Left colon (tissue), 2 donors: ENCODE data around the gene CCDC182. TPM values are rescaled to one million over a fixed set of nuclear protein-coding genes. Genes with fewer than 3 reads are reported as not detected.
A peak's percentile ranks its signal among the peaks of the same experiment; 100 is the strongest.

ENCODE experiments used
- ATAC-seq: fragments of 200-7000 bp; cut with Tn5 transposase; one replicate; pipeline ENCODE4 v1.9.1; 2020; ENCODE audit warnings: mild to moderate bottlenecking, moderate library complexity
- DNase-seq, 2 donors: peaks; one replicate each; pipeline ENCODE4 v3.0.0-alpha.2; 2020
- intact Hi-C, 2 donors: fragments of 100-400 bp; cut with DNase I in 1 of 2; cut with micrococcal nuclease in 1 of 2; formaldehyde crosslinking; loops; one replicate each; pipeline versions ENCODE4 v1.11.2 to v1.14.0; 2022; cut with DNase I, micrococcal nuclease
- total RNA-seq, 2 donors: library from RNA; stranded (reverse); fragmentation: NEBNext Ultra II Directional; extraction: Animal tissue kit (Norgen Biotek cat#: 25700); gene quantifications; one replicate each; pipeline ENCODE4 v1.2.1, GENCODE V29; 2021
- donor health status: DM: no; HTN: no; CAD: no.
- donor health status: DM: yes; HTN: yes; CAD: no.

The CCDC182 gene
- total RNA-seq, 2 donors from 2014 or later, result not detected

GRCh38 chr17:57760046-57760445 is 14.9 kb upstream of the CCDC182 start:
- ATAC-seq, result no peak
- DNase-seq, result no peak
- intact Hi-C loops, result no loop called here

GRCh38 chr17:57758654-57759053 is 13.6 kb upstream of the CCDC182 start:
- intact Hi-C loops, result no loop called here
- no peak for ATAC-seq
- DNase-seq, result no peak

GRCh38 chr17:57757735-57758134 is 12.6 kb upstream of the CCDC182 start:
- no peak for ATAC-seq
- DNase-seq, result no peak
- intact Hi-C loops, result no loop called here

- DNase-seq, result no peak
- intact Hi-C loops, result no loop called here
- ATAC-seq, result no peak
Observed at GRCh38 chr17:57756951-57757350, 11.9 kb upstream of the CCDC182 start.

GRCh38 chr17:57755480-57756070 is 10.5 kb upstream of the CCDC182 start:
- intact Hi-C loops, result no loop called here
- no peak for DNase-seq
- no peak for ATAC-seq

GRCh38 chr17:57752031-57752905 is 7.2 kb upstream of the CCDC182 start:
- DNase-seq, result no peak
- ATAC-seq, result no peak
- intact Hi-C loops, result loop anchor here in 1 of 2 donors (5.0 kb wide), 1 partner anchor 510 kb away; no protein-coding TSS in a partner anchor

- no peak for ATAC-seq
- DNase-seq, result no peak
- intact Hi-C loops, result loop anchor here in 1 of 2 donors (5.0 kb wide), 1 partner anchor 509 kb away; no protein-coding TSS in a partner anchor
Observed at GRCh38 chr17:57751348-57751971, 6.4 kb upstream of the CCDC182 start.

GRCh38 chr17:57750895-57751294 is 5.8 kb upstream of the CCDC182 start:
- ATAC-seq, result no peak
- intact Hi-C loops, result loop anchor here in 1 of 2 donors (5.0 kb wide), 1 partner anchor 509 kb away; no protein-coding TSS in a partner anchor

GRCh38 chr17:57750109-57750871 is 5.2 kb upstream of the CCDC182 start:
- intact Hi-C loops, result loop anchor here in 1 of 2 donors (5.0 kb wide), 1 partner anchor 508 kb away; no protein-coding TSS in a partner anchor
- DNase-seq, result no peak
- no peak for ATAC-seq

More at GRCh38 chr17:57750895-57751294, 5.8 kb upstream of the CCDC182 start:
- DNase-seq, result no peak

- DNase-seq, result no peak
- no peak for ATAC-seq
- intact Hi-C loops, result loop anchor here in 1 of 2 donors (5.0 to 10.0 kb wide), 2 partner anchors 507 to 605 kb away; no protein-coding TSS in a partner anchor
Observed at GRCh38 chr17:57749701-57750100, 4.6 kb upstream of the CCDC182 start.

GRCh38 chr17:57747221-57748017 is 2.3 kb upstream of the CCDC182 start:
- ATAC-seq (peak; percentile 69), DNase-seq (peak in 1 of 2 donors; percentile 28)
- intact Hi-C loops, result loop anchor here in 1 of 2 donors (10.0 kb wide), 1 partner anchor 603 kb away; no protein-coding TSS in a partner anchor

GRCh38 chr17:57746221-57746620 is 1.1 kb upstream of the CCDC182 start:
- DNase-seq, result no peak
- intact Hi-C loops, result loop anchor here in 1 of 2 donors (10.0 kb wide), 1 partner anchor 601 kb away; no protein-coding TSS in a partner anchor
- no peak for ATAC-seq

GRCh38 chr17:57744195-57745170 is 616 bp downstream of the CCDC182 start:
- intact Hi-C loops, result loop anchor here in 1 of 2 donors (10.0 kb wide), 1 partner anchor 600 kb away; no protein-coding TSS in a partner anchor
- DNase-seq, result no peak
- ATAC-seq, result no peak

GRCh38 chr17:57740235-57740528 is 4.9 kb downstream of the CCDC182 start:
- DNase-seq, result no peak
- no peak for ATAC-seq
- intact Hi-C loops, result loop anchor here in 1 of 2 donors (10.0 kb wide), 1 partner anchor 595 kb away; no protein-coding TSS in a partner anchor

- ATAC-seq (peak; percentile 90), DNase-seq (no peak)
- intact Hi-C loops, result loop anchor here in 1 of 2 donors (10.0 kb wide), 1 partner anchor 595 kb away; no protein-coding TSS in a partner anchor
Observed at GRCh38 chr17:57739402-57740234, 5.5 kb downstream of the CCDC182 start.

GRCh38 chr17:57737450-57737849 is 7.6 kb downstream of the CCDC182 start:
- intact Hi-C loops, result no loop called here
- DNase-seq (no peak), ATAC-seq (no peak)
